ENCODE results near the gene PHLDB3.

- TF ChIP-seq ZNF384 (IDR thresholded peaks at IDR 0.05) (no peak), SP1 (IDR thresholded peaks at IDR 0.05) (no peak), FOXK2 (IDR thresholded peaks at IDR 0.05) (no peak), SUZ12 (IDR thresholded peaks at IDR 0.05) (no peak), ELF4 (IDR thresholded peaks at IDR 0.05) (no peak), TARDBP (IDR thresholded peaks at IDR 0.05) (no peak), HDGF (IDR thresholded peaks at IDR 0.05; ENCODE audit: borderline replicate concordance) (no peak), LEF1 (IDR thresholded peaks at IDR 0.05; ENCODE audit: borderline replicate concordance) (no peak), CTBP1 (IDR thresholded peaks at IDR 0.05; ENCODE audit: borderline replicate concordance) (no peak)
These were observed 41.4 kb upstream of the PHLDB3 start for GRCh38 chr19:43545981-43546380.
